Measurements from ENCODE around the gene ABCD3.
"Not testable (repeated sequence)": the region's sequence is repeated elsewhere in the genome, so short reads cannot be mapped to it uniquely, and the experiment has no call there.

The ABCD3 gene

DNA sequence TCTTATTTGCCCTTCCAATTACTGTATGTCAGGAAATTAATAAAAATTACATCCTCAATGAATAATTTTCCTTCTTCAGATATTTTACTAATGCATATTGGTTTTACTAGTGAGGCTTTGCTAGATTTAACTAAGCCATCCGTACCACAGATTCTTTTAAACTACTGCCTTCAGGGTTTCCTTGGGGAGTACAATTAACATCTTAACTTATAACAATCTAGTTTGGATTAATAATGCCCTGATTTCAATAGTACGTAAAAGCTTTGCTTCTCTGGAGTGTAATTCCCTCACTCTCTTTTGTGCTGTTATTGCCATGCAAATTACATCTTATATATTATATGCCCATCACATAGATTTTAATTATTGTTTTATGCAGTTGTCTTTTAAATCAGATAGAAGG, 147.7 kb downstream of the ABCD3 start:
- DNase-seq (ENCODE audit: extremely low read depth, insufficient read length) = no peak
- TF ChIP-seq, protein P1, sequence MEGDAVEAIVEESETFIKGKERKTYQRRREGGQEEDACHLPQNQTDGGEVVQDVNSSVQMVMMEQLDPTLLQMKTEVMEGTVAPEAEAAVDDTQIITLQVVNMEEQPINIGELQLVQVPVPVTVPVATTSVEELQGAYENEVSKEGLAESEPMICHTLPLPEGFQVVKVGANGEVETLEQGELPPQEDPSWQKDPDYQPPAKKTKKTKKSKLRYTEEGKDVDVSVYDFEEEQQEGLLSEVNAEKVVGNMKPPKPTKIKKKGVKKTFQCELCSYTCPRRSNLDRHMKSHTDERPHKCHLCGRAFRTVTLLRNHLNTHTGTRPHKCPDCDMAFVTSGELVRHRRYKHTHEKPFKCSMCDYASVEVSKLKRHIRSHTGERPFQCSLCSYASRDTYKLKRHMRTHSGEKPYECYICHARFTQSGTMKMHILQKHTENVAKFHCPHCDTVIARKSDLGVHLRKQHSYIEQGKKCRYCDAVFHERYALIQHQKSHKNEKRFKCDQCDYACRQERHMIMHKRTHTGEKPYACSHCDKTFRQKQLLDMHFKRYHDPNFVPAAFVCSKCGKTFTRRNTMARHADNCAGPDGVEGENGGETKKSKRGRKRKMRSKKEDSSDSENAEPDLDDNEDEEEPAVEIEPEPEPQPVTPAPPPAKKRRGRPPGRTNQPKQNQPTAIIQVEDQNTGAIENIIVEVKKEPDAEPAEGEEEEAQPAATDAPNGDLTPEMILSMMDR (IDR thresholded peaks at IDR 0.05; ENCODE audit: insufficient read depth, low read length, poor library complexity, severe bottlenecking) = no peak
- Histone ChIP-seq H3K36me3 (ENCODE audit: control insufficient read depth, insufficient read depth, low read length) (no peaks in the 10 kb centered on the region), H3K27me3 (replicated peaks; ENCODE audit: control insufficient read depth, insufficient read depth, low read length) (no peaks in the 10 kb centered on the region; the same call in 1 of the 2 replicates), H3K4me3 (replicated peaks; ENCODE audit: low read depth, low read length) (no peak overlapping the region)

DNA sequence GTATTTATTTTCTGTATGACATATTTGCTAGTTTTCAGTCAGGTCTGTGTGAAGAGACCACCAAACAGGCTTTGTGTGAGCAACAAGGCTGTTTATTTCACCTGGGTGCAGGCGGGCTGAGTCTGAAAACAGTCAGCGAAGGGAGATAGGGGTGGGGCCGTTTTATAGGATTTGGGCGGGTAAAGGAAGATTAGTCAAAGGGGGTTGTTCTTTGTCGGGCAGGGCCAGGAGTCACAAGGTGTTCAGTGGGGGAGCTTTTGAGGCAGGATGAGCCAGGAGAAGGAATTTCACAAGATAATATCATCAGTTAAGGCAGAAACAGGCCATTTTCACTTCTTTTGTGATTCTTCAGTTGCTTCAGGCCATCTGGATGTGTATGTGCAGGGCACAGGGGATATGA, 148.2 kb downstream of the ABCD3 start:
- not testable (repeated sequence) for DNase-seq (ENCODE audit: extremely low read depth, insufficient read length); H3K36me3 ChIP-seq (ENCODE audit: control insufficient read depth, insufficient read depth, low read length); H3K4me3 ChIP-seq (replicated peaks; ENCODE audit: low read depth, low read length); H3K27me3 ChIP-seq (replicated peaks; ENCODE audit: control insufficient read depth, insufficient read depth, low read length)

DNA sequence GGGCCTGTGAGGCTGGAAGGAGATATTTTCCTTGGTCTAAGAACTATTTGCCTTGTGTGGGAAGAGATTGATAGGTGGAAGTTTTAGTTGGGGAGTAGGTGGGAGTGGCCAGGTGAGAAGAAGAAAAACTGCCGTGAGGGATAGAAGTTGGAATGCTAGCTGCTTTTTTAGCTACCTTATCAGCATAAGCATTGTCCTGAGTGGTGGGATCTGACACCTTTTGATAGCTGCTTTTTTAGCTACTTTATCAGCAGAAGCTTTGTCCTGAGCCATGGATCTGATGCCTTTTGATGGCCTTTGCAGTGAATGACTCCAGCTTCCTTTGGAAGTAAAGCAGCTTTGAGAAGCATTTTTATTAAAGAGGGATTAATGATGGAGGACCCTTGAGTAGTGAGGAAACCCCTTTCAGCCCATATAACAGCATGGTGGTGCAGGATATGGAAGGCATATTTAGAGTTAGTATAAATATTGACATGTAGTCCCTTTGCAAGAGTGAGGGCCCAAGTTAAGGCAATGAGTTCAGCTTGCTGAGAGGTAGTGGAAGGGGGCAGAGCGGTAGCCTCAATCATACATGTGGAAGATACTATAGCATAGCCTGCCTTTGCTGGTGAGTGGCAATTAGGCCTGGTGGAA, 149.9 kb downstream of the ABCD3 start:
- not testable (repeated sequence) for DNase-seq (ENCODE audit: extremely low read depth, insufficient read length); H3K36me3 ChIP-seq (ENCODE audit: control insufficient read depth, insufficient read depth, low read length); H3K27me3 ChIP-seq (replicated peaks; ENCODE audit: control insufficient read depth, insufficient read depth, low read length); H3K4me3 ChIP-seq (replicated peaks; ENCODE audit: low read depth, low read length)
